Activated CD8-positive, alpha-beta T cell treated with anti-CD3 and anti-CD28 coated beads, Interleukin-2, amount 10 ng/mL, durations not matched to agents 7 days and 5 days (primary cell): ENCODE measurements around the gene KCNH1. TPM values are rescaled to one million over a fixed set of nuclear protein-coding genes. Genes with fewer than 3 reads are reported as not detected.

ENCODE experiments used
- ATAC-seq: fragments of 150-1000 bp; cut with Tn5 transposase; one replicate; pipeline ENCODE4 v1.10.0; 2021; ENCODE audit warnings: moderate library complexity
- CTCF ChIA-PET: fragments of 350-600 bp; sonication (Branson Sonifier 250); formaldehyde crosslinking; loops from one replicate; lab custom pipeline; 2021; ENCODE audit warnings: antibody characterized with exemption; lab: Charles Lee
- POLR2A ChIA-PET: fragments of 350-600 bp; sonication (Branson Sonifier 250); formaldehyde crosslinking; loops from one replicate; lab custom pipeline; 2021; ENCODE audit warnings: antibody characterized with exemption; lab: Charles Lee
- DNase-seq: peaks from one replicate; pipeline ENCODE4 v3.0.0-alpha.2; 2020
- H3K27ac Mint-ChIP-seq: one replicate; pipeline ENCODE4 v1.8.0; 2021; ENCODE audit warnings: mild to moderate bottlenecking, mixed read lengths
- H3K27me3 Mint-ChIP-seq: one replicate; pipeline ENCODE4 v1.8.0; 2021; ENCODE audit warnings: low read depth, mixed read lengths
- H3K36me3 Mint-ChIP-seq: one replicate; pipeline ENCODE4 v1.8.0; 2021; ENCODE audit warnings: low read depth, mixed read lengths
- H3K4me1 Mint-ChIP-seq: one replicate; pipeline ENCODE4 v1.8.0; 2021; ENCODE audit warnings: low read depth, mixed read lengths
- H3K4me3 Mint-ChIP-seq: one replicate; pipeline ENCODE4 v1.8.0; 2021; ENCODE audit warnings: mild to moderate bottlenecking, mixed read lengths
- H3K9me3 Mint-ChIP-seq: one replicate; pipeline ENCODE4 v1.8.0; 2022; ENCODE audit warnings: mixed read lengths; ENCODE audit not compliant: insufficient read depth
- total RNA-seq, 2 experiments: library from RNA; stranded (reverse); gene quantifications; one replicate each; pipeline ENCODE4 v1.2.3, GENCODE V29; 2021

Gene KCNH1
- total RNA-seq, 2 experiments from 2014 or later, result not detected

- Mint-ChIP-seq H3K4me3 (no peak overlapping the region), H3K36me3 (no peaks in the 10 kb centered on the region), H3K27me3 (peaks cover 2% of the 10 kb centered on the region), H3K9me3 (no peaks in the 10 kb centered on the region), H3K4me1 (no peaks in the 10 kb centered on the region), H3K27ac (no peak overlapping the region)
- DNase-seq (no peak), ATAC-seq (no peak)
- POLR2A ChIA-PET, result interaction anchor here (0.6 kb wide), 1 partner anchor 57 kb away, joined by 4 read pairs; no protein-coding TSS in a partner anchor
- CTCF ChIA-PET, result no interaction called here
These were observed 500.8 kb downstream of the KCNH1 start for GRCh38 chr1:210633140-210633539.

GRCh38 chr1:210631399-210631798 is 502.5 kb downstream of the KCNH1 start:
- H3K4me1 Mint-ChIP-seq, result no peaks in the 10 kb centered on the region
- no peaks in the 10 kb centered on the region for H3K9me3 Mint-ChIP-seq
- ATAC-seq, result no peak
- H3K4me3 Mint-ChIP-seq, result no peak overlapping the region
- CTCF ChIA-PET, result no interaction called here
- POLR2A ChIA-PET, result no interaction called here
- DNase-seq, result no peak
- no peak overlapping the region for H3K27ac Mint-ChIP-seq
- peaks cover 2% of the 10 kb centered on the region for H3K27me3 Mint-ChIP-seq
- no peaks in the 10 kb centered on the region for H3K36me3 Mint-ChIP-seq

- POLR2A ChIA-PET, result no interaction called here
- ATAC-seq, result no peak
- no peak overlapping the region for H3K4me3 Mint-ChIP-seq
These were observed 504.7 kb downstream of the KCNH1 start for GRCh38 chr1:210629276-210629675.

DNA sequence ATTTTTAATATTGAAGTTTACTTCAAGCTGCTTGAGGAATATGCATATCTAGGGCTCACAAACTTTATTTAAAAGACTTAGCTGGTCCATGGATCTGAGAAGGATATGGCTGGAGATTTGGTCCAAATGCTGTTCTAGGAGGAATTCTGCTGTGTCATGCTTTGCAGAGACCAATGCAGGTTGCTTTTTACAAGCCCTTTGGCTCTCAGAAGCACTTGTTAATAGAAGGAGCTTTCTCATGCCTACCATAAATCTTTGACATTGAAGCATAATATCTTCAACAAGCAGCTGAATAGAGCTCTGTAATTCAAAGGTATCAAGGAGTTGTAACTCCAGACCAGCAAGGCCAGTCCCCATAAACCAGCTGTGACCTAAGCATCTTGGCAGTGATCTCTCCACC is 506.2 kb downstream of the KCNH1 start:
- CTCF ChIA-PET, result no interaction called here
- H3K4me3 Mint-ChIP-seq, result no peak overlapping the region
- POLR2A ChIA-PET, result no interaction called here

More at GRCh38 chr1:210629276-210629675, 504.7 kb downstream of the KCNH1 start:
- no peaks in the 10 kb centered on the region for H3K4me1 Mint-ChIP-seq
- no peaks in the 10 kb centered on the region for H3K36me3 Mint-ChIP-seq
- CTCF ChIA-PET, result no interaction called here
- no peaks in the 10 kb centered on the region for H3K9me3 Mint-ChIP-seq
- no peak overlapping the region for H3K27ac Mint-ChIP-seq
- no peak for DNase-seq
- no peaks in the 10 kb centered on the region for H3K27me3 Mint-ChIP-seq

More for the DNA sequence above, 506.2 kb downstream of the KCNH1 start:
- H3K27me3 Mint-ChIP-seq, result no peaks in the 10 kb centered on the region
- H3K4me1 Mint-ChIP-seq, result no peaks in the 10 kb centered on the region
- DNase-seq (no peak), ATAC-seq (no peak)
- no peak overlapping the region for H3K27ac Mint-ChIP-seq
- no peaks in the 10 kb centered on the region for H3K36me3 Mint-ChIP-seq
- no peaks in the 10 kb centered on the region for H3K9me3 Mint-ChIP-seq

Other genes starting within 250 kb of the KCNH1 start
- gene RCOR3, start 125.2 kb upstream of the KCNH1 start, total RNA-seq, result 10 to 100 TPM; 47.2 to 50.6 TPM
- 10 to 100 TPM; 61.1 to 64.4 TPM for gene TRAF5, start 192.7 kb upstream of the KCNH1 start, total RNA-seq